HFF-Myc (cell line): ENCODE results near the gene ST3GAL2.
"Not testable (repeated sequence)": the region's sequence is repeated elsewhere in the genome, so short reads cannot be mapped to it uniquely, and the experiment has no call there.

Experiments used
- DNase-seq: peaks from one replicate; pipeline ENCODE4 v3.0.0-alpha.2; 2011; ENCODE audit warnings: low read depth; ENCODE audit errors: extremely low read depth
- H3K4me3 ChIP-seq: replicated peaks from 2 replicates; pipeline ENCODE4 v1.5.1; 2011; ENCODE audit warnings: low read depth, mild to moderate bottlenecking, control low read depth, low read length
- TF ChIP-seq, protein P1 (sequence below): IDR thresholded peaks from 2 replicates; pipeline ENCODE4 v1.5.1; 2012; ENCODE audit warnings: mild to moderate bottlenecking, low read depth, low read length, control low read depth; ENCODE audit errors: missing control alignments

Gene ST3GAL2

DNA sequence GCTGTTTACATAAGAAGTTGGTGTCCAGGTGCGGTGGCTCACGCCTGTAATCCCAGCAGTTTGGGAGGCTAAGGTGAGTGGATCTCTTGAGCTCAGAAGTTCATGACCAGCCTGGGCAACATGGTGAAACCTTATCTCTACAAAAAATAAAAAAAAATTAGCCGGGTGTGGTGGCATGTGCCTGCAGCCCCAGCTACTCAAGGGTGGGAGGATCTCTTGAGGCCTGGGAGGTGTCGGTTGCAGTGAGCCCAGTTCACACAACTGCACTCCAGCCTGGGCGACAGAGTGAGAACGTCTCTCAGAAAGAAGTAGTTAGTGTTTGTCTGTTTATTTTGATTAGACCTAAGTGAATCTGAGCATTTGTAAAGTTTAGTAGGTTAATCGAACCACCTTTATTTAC lies 79.3 kb downstream of the ST3GAL2 start:
- TF ChIP-seq, protein P1, sequence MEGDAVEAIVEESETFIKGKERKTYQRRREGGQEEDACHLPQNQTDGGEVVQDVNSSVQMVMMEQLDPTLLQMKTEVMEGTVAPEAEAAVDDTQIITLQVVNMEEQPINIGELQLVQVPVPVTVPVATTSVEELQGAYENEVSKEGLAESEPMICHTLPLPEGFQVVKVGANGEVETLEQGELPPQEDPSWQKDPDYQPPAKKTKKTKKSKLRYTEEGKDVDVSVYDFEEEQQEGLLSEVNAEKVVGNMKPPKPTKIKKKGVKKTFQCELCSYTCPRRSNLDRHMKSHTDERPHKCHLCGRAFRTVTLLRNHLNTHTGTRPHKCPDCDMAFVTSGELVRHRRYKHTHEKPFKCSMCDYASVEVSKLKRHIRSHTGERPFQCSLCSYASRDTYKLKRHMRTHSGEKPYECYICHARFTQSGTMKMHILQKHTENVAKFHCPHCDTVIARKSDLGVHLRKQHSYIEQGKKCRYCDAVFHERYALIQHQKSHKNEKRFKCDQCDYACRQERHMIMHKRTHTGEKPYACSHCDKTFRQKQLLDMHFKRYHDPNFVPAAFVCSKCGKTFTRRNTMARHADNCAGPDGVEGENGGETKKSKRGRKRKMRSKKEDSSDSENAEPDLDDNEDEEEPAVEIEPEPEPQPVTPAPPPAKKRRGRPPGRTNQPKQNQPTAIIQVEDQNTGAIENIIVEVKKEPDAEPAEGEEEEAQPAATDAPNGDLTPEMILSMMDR: no peak
- H3K4me3 ChIP-seq: no peak overlapping the region

DNA sequence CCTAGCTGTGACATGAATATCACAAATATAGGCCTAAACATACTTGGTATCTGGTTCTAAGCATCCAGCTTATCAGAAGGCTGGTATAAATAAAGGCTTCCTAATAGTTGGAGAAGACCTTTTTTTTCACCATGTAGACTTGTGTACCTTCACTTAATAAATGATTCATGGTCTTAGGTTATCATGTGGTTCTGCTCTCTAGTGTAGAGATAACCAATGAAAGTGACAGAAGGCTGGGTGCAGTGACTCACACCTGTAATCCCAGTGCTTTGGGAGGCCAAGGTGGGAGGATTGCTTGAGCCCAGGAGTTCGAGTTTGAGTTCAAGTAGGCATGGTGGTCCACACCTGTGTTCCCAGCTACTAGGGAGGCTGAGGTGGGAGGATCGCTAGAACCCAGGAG lies 89.1 kb downstream of the ST3GAL2 start:
- H3K4me3 ChIP-seq: no peak overlapping the region
- DNase-seq: no peak
- TF ChIP-seq, protein P1: no peak

More for the DNA sequence above, 79.3 kb downstream of the ST3GAL2 start:
- DNase-seq: no peak

- H3K4me3 ChIP-seq: no peak overlapping the region
- TF ChIP-seq, protein P1: no peak
- DNase-seq: no peak
Measured at GRCh38 chr16:70348991-70349390, 89.9 kb downstream of the ST3GAL2 start.

DNA sequence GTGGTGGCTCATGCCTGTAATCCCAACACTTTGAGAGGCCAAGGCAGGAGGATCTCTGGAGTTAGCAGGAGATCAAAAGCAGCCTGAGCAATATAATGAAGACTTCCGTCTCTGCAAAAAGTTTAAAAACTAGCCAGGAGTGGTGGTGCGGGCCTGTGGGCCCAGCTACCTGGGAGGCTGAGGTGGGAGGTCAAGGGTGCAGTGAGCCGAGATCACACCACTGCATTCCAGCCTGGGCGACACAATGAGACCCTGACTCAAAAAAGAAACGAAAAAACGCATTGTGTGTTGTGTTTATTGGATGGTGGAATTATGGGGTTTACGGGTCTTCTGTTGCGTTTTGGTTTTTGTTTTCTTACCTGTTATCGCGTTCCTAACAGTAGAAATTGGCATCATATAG lies 93.1 kb downstream of the ST3GAL2 start:
- peak overlapping the region; percentile 82 for H3K4me3 ChIP-seq
- DNase-seq: no peak
- TF ChIP-seq, protein P1: no peak

- TF ChIP-seq, protein P1: no peak
- no peak overlapping the region for H3K4me3 ChIP-seq
- no peak for DNase-seq
Measured at GRCh38 chr16:70342016-70342415, 96.9 kb downstream of the ST3GAL2 start.

DNA sequence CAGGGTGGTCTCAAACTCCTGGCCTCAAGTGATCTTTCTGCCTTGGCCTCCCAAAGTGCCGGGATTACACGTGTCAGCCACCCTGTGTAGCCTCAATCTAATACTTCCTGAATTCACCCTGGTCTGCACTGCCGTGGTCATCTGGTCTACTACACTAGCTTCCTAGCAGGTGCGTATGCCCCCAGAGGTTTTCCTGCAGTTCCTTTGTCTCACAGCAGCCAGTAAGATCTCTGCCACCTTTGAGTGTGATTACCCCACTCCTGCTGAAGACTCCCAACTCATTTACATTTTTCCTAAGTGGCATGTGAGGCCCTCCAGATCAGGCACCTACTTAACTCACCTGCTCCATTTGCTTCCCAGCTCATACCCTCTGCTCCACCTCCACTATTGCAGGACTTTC lies 97.3 kb downstream of the ST3GAL2 start:
- DNase-seq: no peak
- H3K4me3 ChIP-seq: no peak overlapping the region
- TF ChIP-seq, protein P1: no peak

GRCh38 chr16:70337814-70338213 lies 101.1 kb downstream of the ST3GAL2 start:
- TF ChIP-seq, protein P1: no peak
- DNase-seq: no peak
- H3K4me3 ChIP-seq: no peak overlapping the region

- not testable (repeated sequence) for H3K4me3 ChIP-seq, DNase-seq
Measured at GRCh38 chr16:70332728-70333127, 106.2 kb downstream of the ST3GAL2 start.
